GM12864 (cell line): ENCODE data around the gene PANK2.

ENCODE experiments used
- DNase-seq: peaks from one replicate; pipeline ENCODE4 v3.0.0-alpha.2; 2011; ENCODE audit warnings: low read depth
- H3K4me3 ChIP-seq: 2 replicates; pipeline ENCODE4 v1.5.1; 2011; ENCODE audit warnings: mild to moderate bottlenecking, low read depth, low read length, control low read depth
- CTCF ChIP-seq: IDR thresholded peaks from 2 replicates; pipeline ENCODE4 v1.5.1; 2011; ENCODE audit warnings: low read depth, mild to moderate bottlenecking, moderate library complexity, low read length, control low read depth, inconsistent platforms; ENCODE audit errors: missing control alignments

PANK2 gene

GRCh38 chr20:3910853-3911252 lies 21.7 kb downstream of the PANK2 start:
- no peak overlapping the region for H3K4me3 ChIP-seq
- TF ChIP-seq CTCF: no peak
- no peak for DNase-seq

GRCh38 chr20:3911956-3912355 lies 22.8 kb downstream of the PANK2 start:
- H3K4me3 ChIP-seq: no peak overlapping the region
- no peak for TF ChIP-seq CTCF
- no peak for DNase-seq

- TF ChIP-seq CTCF: no peak
- H3K4me3 ChIP-seq: no peak overlapping the region
- no peak for DNase-seq
Measured at GRCh38 chr20:3914446-3914845, 25.3 kb downstream of the PANK2 start.

- H3K4me3 ChIP-seq: no peak overlapping the region
- TF ChIP-seq CTCF: no peak
- DNase-seq: no peak
Measured at GRCh38 chr20:3915691-3916090, 26.5 kb downstream of the PANK2 start.

GRCh38 chr20:3916364-3916763 lies 27.2 kb downstream of the PANK2 start:
- DNase-seq: no peak
- TF ChIP-seq CTCF: no peak
- H3K4me3 ChIP-seq: no peak overlapping the region

GRCh38 chr20:3919352-3919751 lies 30.2 kb downstream of the PANK2 start:
- no peak for TF ChIP-seq CTCF
- no peak for DNase-seq
- no peak overlapping the region for H3K4me3 ChIP-seq

GRCh38 chr20:3922223-3922982 lies 33.2 kb downstream of the PANK2 start:
- no peak for TF ChIP-seq CTCF
- no peak for DNase-seq
- H3K4me3 ChIP-seq: no peak overlapping the region
